Umbilical cord (tissue), 2 donors: Measurements from ENCODE around the gene LILRB1. TPM values are rescaled to one million over a fixed set of nuclear protein-coding genes. Genes with fewer than 3 reads are reported as not detected.
A peak's percentile ranks its signal among the peaks of the same experiment; 100 is the strongest.
"Not testable (repeated sequence)": the region's sequence is repeated elsewhere in the genome, so short reads cannot be mapped to it uniquely, and the experiment has no call there.

Experiments used
- DNase-seq: peaks from one replicate; pipeline ENCODE4 v3.0.0-alpha.2; 2015; ENCODE audit warnings: low spot score
- total RNA-seq: library from RNA; depleted of rRNA; stranded (reverse); fragments of >200 nt; gene quantifications from one replicate; pipeline ENCODE4 v1.2.3, GENCODE V29; 2014; ENCODE audit warnings: low replicate concordance; ENCODE audit not compliant: insufficient read depth

Gene LILRB1
- total RNA-seq, 1 donor from 2014 or later, result 0.72 TPM

GRCh38 chr19:54624934-54625730 is 5.2 kb upstream of the LILRB1 start:
- not testable (repeated sequence) for DNase-seq

- no peak for DNase-seq
Observed at GRCh38 chr19:54626757-54627156, 3.5 kb upstream of the LILRB1 start.

- not testable (repeated sequence) for DNase-seq
Observed at GRCh38 chr19:54627912-54628311, 2.4 kb upstream of the LILRB1 start.

- no peak for DNase-seq
Observed at GRCh38 chr19:54630782-54631181, 498 bp downstream of the LILRB1 start.

- DNase-seq, result not testable (repeated sequence)
Observed at GRCh38 chr19:54631489-54632337, 1.4 kb downstream of the LILRB1 start.

- not testable (repeated sequence) for DNase-seq
Observed at GRCh38 chr19:54632517-54632916, 2.2 kb downstream of the LILRB1 start.

GRCh38 chr19:54633401-54633800 is 3.1 kb downstream of the LILRB1 start:
- DNase-seq, result no peak

GRCh38 chr19:54636081-54636480 is 5.8 kb downstream of the LILRB1 start:
- DNase-seq, result not testable (repeated sequence)

DNA sequence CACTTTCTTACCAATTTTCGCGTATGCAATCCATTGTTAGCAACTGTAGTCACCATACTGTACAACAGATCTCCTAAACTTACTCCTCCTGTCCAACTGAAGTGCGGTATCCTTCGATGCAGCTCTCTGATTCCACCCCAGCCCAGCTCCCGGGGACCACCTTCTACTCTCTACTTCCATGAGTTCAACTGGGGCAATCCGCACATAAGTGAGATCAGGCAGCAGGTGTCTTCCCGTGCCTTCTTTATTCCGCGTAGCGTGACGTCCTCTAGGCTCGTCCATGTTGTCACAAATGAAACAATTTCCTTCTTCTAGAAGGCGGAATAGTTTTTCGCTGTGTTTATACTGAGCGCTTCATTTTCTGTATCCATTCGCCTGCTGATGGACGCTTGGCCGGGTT is 8.4 kb downstream of the LILRB1 start:
- no peak for DNase-seq

DNA sequence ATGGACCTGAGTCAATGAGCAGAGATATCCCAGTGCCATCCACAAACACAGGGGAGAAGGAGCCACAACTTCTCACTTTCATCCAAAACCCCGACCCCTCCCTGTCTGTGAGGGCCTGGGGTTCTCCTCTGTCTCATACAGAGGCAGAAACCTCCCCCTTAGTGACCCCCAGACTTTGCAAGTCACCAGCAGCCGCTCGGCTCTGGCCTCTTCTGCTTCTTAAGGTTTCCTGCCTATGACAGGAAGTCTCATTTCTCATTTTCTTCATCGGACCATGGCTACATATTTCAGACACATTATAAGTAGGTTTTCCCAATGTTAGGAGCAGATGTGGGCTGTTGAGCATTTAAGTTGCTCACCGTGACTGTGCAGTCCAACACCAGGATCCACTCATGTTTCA is 12.7 kb downstream of the LILRB1 start:
- not testable (repeated sequence) for DNase-seq

DNA sequence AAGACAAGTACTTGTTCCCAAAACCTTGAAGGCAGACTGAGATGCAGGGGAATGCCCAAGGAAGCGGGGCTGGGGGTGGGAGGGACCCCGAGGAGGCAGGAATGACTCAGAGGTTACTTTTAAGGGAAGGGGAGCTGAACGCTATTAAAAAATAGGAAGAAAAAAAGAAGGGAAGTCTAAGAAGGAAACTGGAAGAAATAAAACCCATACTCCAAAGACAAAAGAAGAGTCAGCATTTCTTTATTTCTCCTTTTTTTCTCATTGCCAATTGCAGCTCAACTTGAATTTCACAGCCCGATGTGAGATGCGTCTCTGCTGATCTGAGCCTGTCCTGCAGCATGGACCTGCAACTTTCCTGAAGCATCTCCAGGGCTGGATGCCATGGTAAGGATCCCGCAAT is 13.3 kb downstream of the LILRB1 start:
- not testable (repeated sequence) for DNase-seq

GRCh38 chr19:54644056-54644455 is 13.8 kb downstream of the LILRB1 start:
- peak; percentile 29 for DNase-seq

GRCh38 chr19:54646331-54646841 is 16.1 kb downstream of the LILRB1 start:
- DNase-seq, result no peak

DNA sequence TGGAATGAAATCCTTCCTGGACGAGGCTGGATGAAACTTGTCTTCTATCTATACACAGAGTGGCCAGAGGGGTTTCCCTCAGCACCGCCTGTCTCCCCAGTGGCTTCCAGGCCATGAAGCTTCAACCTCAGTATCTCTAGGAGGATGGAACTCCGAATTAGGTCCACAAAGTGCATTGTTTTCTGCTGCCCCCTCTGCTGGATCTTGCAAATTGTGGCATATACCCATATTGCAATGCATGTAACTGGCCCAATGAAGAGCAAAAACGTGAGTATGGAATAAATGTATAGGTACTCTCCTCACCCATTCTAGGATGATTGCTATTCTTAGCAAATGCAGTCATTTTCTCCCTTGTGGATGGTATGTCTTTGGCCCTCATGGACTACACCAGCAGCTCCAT is 17.8 kb downstream of the LILRB1 start:
- DNase-seq, result no peak

GRCh38 chr19:54650108-54650655 is 19.9 kb downstream of the LILRB1 start:
- DNase-seq, result no peak

GRCh38 chr19:54653181-54653809 is 23.0 kb downstream of the LILRB1 start:
- no peak for DNase-seq

- DNase-seq, result no peak
Observed at GRCh38 chr19:54654447-54655321, 24.4 kb downstream of the LILRB1 start.

GRCh38 chr19:54659300-54659699 is 29.0 kb downstream of the LILRB1 start:
- no peak for DNase-seq

- DNase-seq, result no peak
Observed at GRCh38 chr19:54660306-54660705, 30.0 kb downstream of the LILRB1 start.

DNA sequence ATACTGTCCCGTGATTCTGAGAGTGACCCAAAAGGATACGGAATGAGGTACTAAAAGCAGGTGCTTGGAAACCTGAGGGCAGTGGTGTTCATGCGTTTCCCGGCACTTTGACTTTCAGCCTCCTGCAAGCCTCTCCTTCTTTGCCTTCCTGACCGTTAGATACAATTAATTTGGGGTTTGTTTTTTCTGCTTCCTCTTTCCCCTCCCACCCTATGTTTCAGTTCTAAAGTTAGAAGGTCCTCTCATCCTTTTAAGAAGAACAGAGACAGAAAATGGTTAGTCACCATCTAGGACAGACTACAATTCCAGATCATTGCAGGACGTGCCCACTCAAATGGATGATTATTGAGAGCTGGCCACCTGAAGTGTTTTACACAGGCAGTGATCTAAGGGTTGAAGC is 30.7 kb downstream of the LILRB1 start:
- DNase-seq, result no peak
